Ascending aorta (tissue), 2 donors: ENCODE results near the gene TRPC6. TPM values are rescaled to one million over a fixed set of nuclear protein-coding genes. Genes with fewer than 3 reads are reported as not detected.

Experiments
- DNase-seq, 2 donors: peaks; one replicate each; pipeline ENCODE4 v3.0.0-alpha.2; 2019; ENCODE audit warnings: low spot score in 2 of 2
- H3K27ac ChIP-seq, 2 donors: fragments of 200-600 bp; sonication (generic); one replicate each; pipeline ENCODE4 v1.5.1; 2016 to 2017; ENCODE audit warnings: mild to moderate bottlenecking in 1 of 2
- H3K27me3 ChIP-seq: fragments of 200-600 bp; sonication (generic); one replicate; pipeline ENCODE4 v1.5.1; 2017
- H3K36me3 ChIP-seq, 2 donors: fragments of 200-600 bp; sonication (generic); one replicate each; pipeline ENCODE4 v1.5.1; 2016
- H3K4me1 ChIP-seq, 2 donors: fragments of 200-600 bp; sonication (generic); one replicate each; pipeline ENCODE4 v1.5.1; 2016 to 2017; ENCODE audit warnings: mild to moderate bottlenecking in 1 of 2
- H3K4me3 ChIP-seq, 2 donors: fragments of 200-600 bp; sonication (generic); one replicate each; pipeline ENCODE4 v1.5.1; 2016 to 2017; ENCODE audit warnings: mild to moderate bottlenecking in 1 of 2
- H3K9me3 ChIP-seq, 2 donors: fragments of 200-600 bp; sonication (generic); one replicate each; pipeline ENCODE4 v1.5.1; 2016
- CTCF ChIP-seq, 3 experiments: fragments of 200-600 bp in 2 of 3; fragments of 450-650 bp in 1 of 3; sonication (generic) in 2 of 3; IDR thresholded peaks; one replicate each; pipeline ENCODE4 v1.5.1; 2016 to 2019; ENCODE audit warnings: antibody characterized with exemption in 3 of 3, mild to moderate bottlenecking in 1 of 3, moderate library complexity in 1 of 3
- intact Hi-C: fragments of 100-400 bp; cut with DNase I; formaldehyde crosslinking; loops from one replicate; pipeline ENCODE4 v1.15.1; 2023
- total RNA-seq: library from RNA; depleted of rRNA; stranded (reverse); fragments of >200 nt; gene quantifications from one replicate; pipeline ENCODE4 v1.1.0, GENCODE V29; 2016

Gene TRPC6
- total RNA-seq, 1 donor from 2014 or later, result 4.8 TPM

GRCh38 chr11:101577461-101577860, 6.3 kb downstream of the TRPC6 start:
- Histone ChIP-seq H3K36me3 (no peaks in the 10 kb centered on the region), H3K27ac (no peak overlapping the region), H3K27me3 (no peaks in the 10 kb centered on the region), H3K4me1 (no peaks in the 10 kb centered on the region), H3K9me3 (no peaks in the 10 kb centered on the region), H3K4me3 (no peak overlapping the region)
- no peak for DNase-seq
- intact Hi-C loops, result no loop called here
- no peak for TF ChIP-seq CTCF (IDR thresholded peaks at IDR 0.05)

GRCh38 chr11:101576456-101576855, 7.4 kb downstream of the TRPC6 start:
- H3K4me1 ChIP-seq, result no peaks in the 10 kb centered on the region
- no peak for DNase-seq
- H3K4me3 ChIP-seq, result no peak overlapping the region
- H3K27ac ChIP-seq, result no peak overlapping the region
- no peaks in the 10 kb centered on the region for H3K36me3 ChIP-seq
- H3K9me3 ChIP-seq, result no peaks in the 10 kb centered on the region
- intact Hi-C loops, result no loop called here
- no peak for TF ChIP-seq CTCF (IDR thresholded peaks at IDR 0.05)
- no peaks in the 10 kb centered on the region for H3K27me3 ChIP-seq

- Histone ChIP-seq H3K4me3 (no peak overlapping the region), H3K36me3 (no peaks in the 10 kb centered on the region), H3K9me3 (no peaks in the 10 kb centered on the region), H3K4me1 (no peaks in the 10 kb centered on the region), H3K27ac (no peak overlapping the region), H3K27me3 (no peaks in the 10 kb centered on the region)
- DNase-seq, result no peak
- intact Hi-C loops, result no loop called here
- no peak for TF ChIP-seq CTCF (IDR thresholded peaks at IDR 0.05)
Observed at GRCh38 chr11:101574886-101575285, 8.9 kb downstream of the TRPC6 start.

GRCh38 chr11:101567071-101567470, 16.7 kb downstream of the TRPC6 start:
- Histone ChIP-seq H3K27me3 (no peaks in the 10 kb centered on the region), H3K27ac (no peak overlapping the region), H3K9me3 (peaks cover 0 to 6% of the 10 kb centered on the region in 2 donors), H3K4me3 (no peak overlapping the region), H3K4me1 (no peaks in the 10 kb centered on the region), H3K36me3 (no peaks in the 10 kb centered on the region)
- intact Hi-C loops, result no loop called here
- no peak for TF ChIP-seq CTCF (IDR thresholded peaks at IDR 0.05)
- no peak for DNase-seq

GRCh38 chr11:101566626-101567025, 17.2 kb downstream of the TRPC6 start:
- Histone ChIP-seq H3K9me3 (peaks cover 0 to 6% of the 10 kb centered on the region in 2 donors), H3K4me3 (no peak overlapping the region), H3K4me1 (no peaks in the 10 kb centered on the region), H3K27ac (no peak overlapping the region), H3K36me3 (no peaks in the 10 kb centered on the region), H3K27me3 (no peaks in the 10 kb centered on the region)
- intact Hi-C loops, result no loop called here
- no peak for TF ChIP-seq CTCF (IDR thresholded peaks at IDR 0.05)
- DNase-seq, result no peak

GRCh38 chr11:101563166-101563565, 20.6 kb downstream of the TRPC6 start:
- intact Hi-C loops, result no loop called here
- no peaks in the 10 kb centered on the region for H3K36me3 ChIP-seq
- no peaks in the 10 kb centered on the region for H3K27me3 ChIP-seq
- no peaks in the 10 kb centered on the region for H3K4me1 ChIP-seq
- no peak for DNase-seq
- no peak overlapping the region for H3K27ac ChIP-seq
- peaks cover 0 to under 1% of the 10 kb centered on the region in 2 donors for H3K9me3 ChIP-seq
- H3K4me3 ChIP-seq, result no peak overlapping the region
- TF ChIP-seq CTCF (IDR thresholded peaks at IDR 0.05), result no peak
